GM12892 (cell line): Measurements from ENCODE around the gene SLC26A6.

Experiments
- POLR2A ChIP-seq: IDR thresholded peaks from 2 replicates; pipeline ENCODE4 v1.6.1; 2011; ENCODE audit warnings: low read depth, low read length, control low read depth
- TAF1 ChIP-seq: IDR thresholded peaks from 2 replicates; pipeline ENCODE4 v1.6.1; 2011; ENCODE audit warnings: low read depth, mild to moderate bottlenecking, control low read depth, low read length, borderline replicate concordance

DNA sequence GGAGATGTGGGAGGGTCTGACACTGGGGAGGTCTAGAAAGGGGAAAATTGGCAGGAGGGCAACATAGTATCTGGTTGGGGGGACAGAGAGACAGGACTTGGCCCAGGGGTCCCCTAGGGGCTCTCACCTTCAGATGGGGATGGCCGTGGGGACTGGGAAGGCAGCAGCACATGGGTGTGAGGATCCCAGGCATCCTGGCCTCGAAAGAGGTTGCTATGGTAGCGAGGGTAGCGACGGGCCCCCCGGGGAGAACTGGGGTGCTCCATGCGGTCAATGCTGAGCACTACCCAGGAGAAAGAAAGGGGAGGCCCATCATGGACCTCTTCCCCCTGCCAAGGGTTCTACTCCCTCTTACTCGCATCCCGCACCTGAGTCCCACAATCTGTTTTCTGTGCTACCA, 12.5 kb upstream of the SLC26A6 start:
- TF ChIP-seq POLR2A (no peak), TAF1 (no peak)
